Hematopoietic multipotent progenitor cell treated with erythropoietin and hydrocortisone succinate and interleukin-3 and kit ligand, for 4 days (in vitro differentiated cells): ENCODE data around the gene SKIL.
"Not testable (repeated sequence)": the region's sequence is repeated elsewhere in the genome, so short reads cannot be mapped to it uniquely, and the experiment has no call there.

Experiments
- DNase-seq: peaks from one replicate; pipeline ENCODE4 v3.0.0-alpha.2; 2015

SKIL gene

GRCh38 chr3:170357176-170358041 lies at the start of gene SKIL:
SKIL (plus strand) TSS chr3:170357715; CDS start chr3:170360332, 2,617 bp downstream.
- DNase-seq: peak; percentile 97

GRCh38 chr3:170309046-170309445 lies 48.5 kb upstream of the SKIL start:
- no peak for DNase-seq

- DNase-seq: no peak
Observed at GRCh38 chr3:170317954-170318353, 39.6 kb upstream of the SKIL start.

- no peak for DNase-seq
Observed at GRCh38 chr3:170320461-170321121, 36.9 kb upstream of the SKIL start.

GRCh38 chr3:170321321-170322034 lies 36.0 kb upstream of the SKIL start:
- no peak for DNase-seq

GRCh38 chr3:170322566-170323269 lies 34.8 kb upstream of the SKIL start:
- DNase-seq: no peak

GRCh38 chr3:170323331-170323730 lies 34.2 kb upstream of the SKIL start:
- DNase-seq: no peak

GRCh38 chr3:170324962-170325361 lies 32.6 kb upstream of the SKIL start:
- no peak for DNase-seq

- no peak for DNase-seq
Observed at GRCh38 chr3:170327040-170327808, 30.3 kb upstream of the SKIL start.

GRCh38 chr3:170327868-170328548 lies 29.5 kb upstream of the SKIL start:
- DNase-seq: not testable (repeated sequence)

- DNase-seq: no peak
Observed at GRCh38 chr3:170330366-170330765, 27.1 kb upstream of the SKIL start.

GRCh38 chr3:170331143-170331542 lies 26.4 kb upstream of the SKIL start:
- DNase-seq: peak; percentile 38

- DNase-seq: no peak
Observed at GRCh38 chr3:170337420-170337819, 20.1 kb upstream of the SKIL start.

- no peak for DNase-seq
Observed at GRCh38 chr3:170338690-170339340, 18.7 kb upstream of the SKIL start.

GRCh38 chr3:170342273-170342672 lies 15.2 kb upstream of the SKIL start:
- not testable (repeated sequence) for DNase-seq

- not testable (repeated sequence) for DNase-seq
Observed at GRCh38 chr3:170343859-170344258, 13.7 kb upstream of the SKIL start.

- peak; percentile 56 for DNase-seq
Observed at GRCh38 chr3:170344971-170345370, 12.5 kb upstream of the SKIL start.

- no peak for DNase-seq
Observed at GRCh38 chr3:170346481-170347392, 10.8 kb upstream of the SKIL start.

GRCh38 chr3:170350515-170351413 lies 6.8 kb upstream of the SKIL start:
- DNase-seq: no peak
